Fibroblast of mammary gland (primary cell): ENCODE measurements around the gene CXCR6.

Experiments
- DNase-seq: peaks from one replicate; pipeline ENCODE4 v3.0.0-alpha.2; 2010; ENCODE audit warnings: low read depth
- H3K4me3 ChIP-seq: 2 replicates; pipeline ENCODE4 v1.5.1; 2011; ENCODE audit warnings: low read depth, mild to moderate bottlenecking, low read length, moderate library complexity; ENCODE audit not compliant: control insufficient read depth
- TF ChIP-seq, protein P1 (sequence below): conservative IDR thresholded peaks from 2 replicates; pipeline ENCODE4 v1.5.1; 2011; ENCODE audit warnings: low read depth, low read length, inconsistent platforms; ENCODE audit not compliant: control insufficient read depth, insufficient read depth

Gene CXCR6

DNA sequence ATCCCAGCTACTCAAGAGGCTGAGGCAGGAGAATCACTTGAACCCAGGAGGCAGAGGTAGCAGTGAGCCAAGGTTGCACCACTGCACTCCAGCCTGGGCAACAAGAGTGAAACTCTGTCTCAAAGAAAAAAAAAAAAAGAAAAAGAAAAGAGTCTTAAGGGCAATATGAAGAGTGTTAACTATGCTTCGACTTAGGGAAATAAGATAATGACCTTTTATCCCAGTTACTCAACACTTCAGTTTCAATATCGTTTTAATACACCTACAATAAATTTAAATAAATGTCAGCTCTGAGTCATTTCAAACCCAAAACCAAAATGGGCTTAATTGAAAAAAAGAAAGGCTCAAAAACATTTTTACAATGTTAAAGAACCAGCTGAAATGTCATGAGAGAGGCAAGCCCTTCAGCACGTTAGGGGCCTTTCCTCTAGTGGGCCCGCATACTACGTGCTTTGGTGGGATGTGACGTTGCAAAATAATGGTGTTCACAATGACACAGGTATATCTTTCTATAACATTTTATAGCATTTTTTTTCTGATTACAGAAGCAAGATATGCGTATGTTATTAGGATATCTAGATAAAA is 37.1 kb downstream of the CXCR6 start:
- no peak for DNase-seq
- TF ChIP-seq, protein P1, sequence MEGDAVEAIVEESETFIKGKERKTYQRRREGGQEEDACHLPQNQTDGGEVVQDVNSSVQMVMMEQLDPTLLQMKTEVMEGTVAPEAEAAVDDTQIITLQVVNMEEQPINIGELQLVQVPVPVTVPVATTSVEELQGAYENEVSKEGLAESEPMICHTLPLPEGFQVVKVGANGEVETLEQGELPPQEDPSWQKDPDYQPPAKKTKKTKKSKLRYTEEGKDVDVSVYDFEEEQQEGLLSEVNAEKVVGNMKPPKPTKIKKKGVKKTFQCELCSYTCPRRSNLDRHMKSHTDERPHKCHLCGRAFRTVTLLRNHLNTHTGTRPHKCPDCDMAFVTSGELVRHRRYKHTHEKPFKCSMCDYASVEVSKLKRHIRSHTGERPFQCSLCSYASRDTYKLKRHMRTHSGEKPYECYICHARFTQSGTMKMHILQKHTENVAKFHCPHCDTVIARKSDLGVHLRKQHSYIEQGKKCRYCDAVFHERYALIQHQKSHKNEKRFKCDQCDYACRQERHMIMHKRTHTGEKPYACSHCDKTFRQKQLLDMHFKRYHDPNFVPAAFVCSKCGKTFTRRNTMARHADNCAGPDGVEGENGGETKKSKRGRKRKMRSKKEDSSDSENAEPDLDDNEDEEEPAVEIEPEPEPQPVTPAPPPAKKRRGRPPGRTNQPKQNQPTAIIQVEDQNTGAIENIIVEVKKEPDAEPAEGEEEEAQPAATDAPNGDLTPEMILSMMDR = no peak
- H3K4me3 ChIP-seq = no peak overlapping the region

DNA sequence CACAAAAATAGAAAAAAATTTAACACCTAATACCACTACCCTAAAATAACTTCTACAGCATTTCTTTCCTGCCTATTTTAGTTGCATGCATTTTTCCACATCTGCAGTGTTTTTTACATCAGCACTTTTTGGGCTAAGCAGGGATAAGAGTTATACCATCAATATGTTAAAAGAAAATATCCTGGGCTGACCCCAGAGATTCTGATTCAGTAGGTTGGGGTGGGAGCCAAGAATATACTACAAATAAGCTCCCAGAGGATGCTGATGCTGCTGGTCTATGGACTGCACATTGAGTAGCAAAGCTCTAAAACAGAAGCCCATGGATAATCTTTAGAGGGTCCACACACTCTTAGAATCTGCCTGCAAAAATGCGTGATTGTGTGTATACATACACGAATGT is 37.6 kb downstream of the CXCR6 start:
- TF ChIP-seq, protein P1 = no peak
- no peak overlapping the region for H3K4me3 ChIP-seq
- peak; percentile 66 for DNase-seq

DNA sequence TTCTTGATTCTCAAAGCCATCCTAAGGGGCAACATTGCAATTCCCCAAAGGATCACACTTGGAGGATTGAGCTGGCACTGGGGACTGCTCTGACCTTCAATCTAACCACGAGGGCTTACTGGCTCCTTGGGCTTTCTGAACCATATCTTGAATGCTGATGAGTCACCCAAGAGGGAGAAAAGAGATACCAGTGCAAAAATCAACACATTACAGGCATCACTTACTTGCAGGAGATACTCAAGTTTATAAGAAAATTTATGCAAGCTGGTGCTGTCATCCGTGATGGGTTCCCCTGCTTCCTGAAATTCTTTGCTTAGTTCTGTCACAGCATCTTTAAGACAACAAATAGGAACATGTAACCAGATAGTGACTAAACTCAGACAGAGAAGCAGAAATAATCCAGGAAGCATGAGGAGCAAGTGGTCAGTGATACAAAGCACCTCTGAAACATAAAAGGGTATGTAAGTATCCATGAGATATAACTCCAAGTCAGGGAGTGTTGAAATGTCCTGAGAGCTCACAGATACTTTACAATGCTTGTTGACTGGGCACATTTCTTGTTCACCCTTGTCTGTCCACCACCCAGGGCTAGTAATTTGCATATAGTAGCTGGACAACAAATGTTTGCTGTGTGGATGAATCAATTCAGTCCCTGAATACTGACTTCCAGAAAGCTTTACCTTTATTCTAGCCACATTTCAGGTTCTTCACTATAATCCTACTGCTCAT is 38.2 kb downstream of the CXCR6 start:
- H3K4me3 ChIP-seq = no peak overlapping the region
- peak; percentile 41 for DNase-seq
- TF ChIP-seq, protein P1 = no peak

DNA sequence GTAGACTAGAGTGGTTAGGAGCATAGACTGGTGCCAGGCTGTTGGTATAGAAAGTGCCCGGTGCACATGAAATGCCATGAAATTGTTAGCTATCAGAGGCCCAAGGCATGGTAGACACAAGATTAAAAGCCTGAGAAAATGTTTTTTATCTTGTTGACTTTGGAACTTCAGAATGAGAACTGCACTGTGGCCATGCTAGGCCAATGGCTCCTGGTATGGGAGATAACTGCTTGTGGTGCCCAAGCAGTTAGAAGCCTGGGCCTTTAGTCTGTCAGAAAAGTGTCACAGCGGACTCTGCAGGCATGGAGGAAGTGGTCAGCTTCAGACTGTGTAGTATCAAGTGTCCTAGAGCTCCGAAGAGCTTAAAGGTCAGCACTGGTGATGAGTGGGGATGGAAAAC is 40.5 kb downstream of the CXCR6 start:
- H3K4me3 ChIP-seq = no peak overlapping the region
- DNase-seq = no peak
- TF ChIP-seq, protein P1 = no peak

DNA sequence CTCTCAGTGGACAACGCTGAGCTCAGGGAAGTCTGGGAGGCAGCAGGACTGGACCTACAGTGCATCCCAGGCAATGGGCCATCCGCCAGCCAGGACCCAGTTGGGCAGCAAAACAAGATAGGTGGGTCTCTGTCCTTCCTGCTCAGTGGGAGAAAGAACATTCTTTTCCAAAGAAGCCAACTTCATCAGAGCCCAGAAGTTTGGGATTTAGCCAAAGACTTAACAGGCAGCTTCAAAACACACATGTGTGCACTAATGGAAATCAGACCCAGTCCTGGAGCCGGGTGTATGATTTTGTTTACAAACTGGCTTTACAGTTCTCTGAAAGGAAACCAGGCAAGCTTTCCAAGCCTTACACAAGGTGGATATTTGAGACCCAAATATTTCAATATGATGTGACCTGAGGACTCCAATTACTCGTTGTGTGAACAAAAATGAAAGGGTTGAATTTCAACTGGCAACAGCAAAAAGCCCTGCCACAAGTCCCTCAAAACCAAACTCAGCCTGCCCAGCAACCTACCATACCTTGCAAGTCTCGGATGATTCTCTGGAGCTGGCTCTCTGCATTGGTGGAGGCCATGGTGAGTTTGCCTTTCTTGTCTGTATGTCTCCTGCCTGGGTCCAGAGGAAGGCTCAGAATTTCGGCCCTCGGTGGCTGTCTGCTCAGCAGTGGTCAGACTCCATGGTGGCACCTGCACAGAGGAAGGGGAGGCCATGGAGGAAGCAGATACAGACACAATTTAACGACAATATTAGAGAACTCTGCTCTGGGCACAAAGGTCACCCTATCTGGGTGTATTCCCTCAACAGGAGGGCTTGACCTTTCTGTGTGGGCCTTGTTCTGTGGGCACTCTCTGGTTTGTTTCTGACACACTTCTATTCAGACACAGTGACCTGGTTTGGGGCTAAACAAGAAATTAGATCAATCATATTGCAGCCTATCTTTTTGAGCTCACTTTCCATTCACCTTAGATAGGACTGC is 41.4 kb downstream of the CXCR6 start:
- DNase-seq = peak; percentile 79
- no peak overlapping the region for H3K4me3 ChIP-seq
- TF ChIP-seq, protein P1 = no peak

DNA sequence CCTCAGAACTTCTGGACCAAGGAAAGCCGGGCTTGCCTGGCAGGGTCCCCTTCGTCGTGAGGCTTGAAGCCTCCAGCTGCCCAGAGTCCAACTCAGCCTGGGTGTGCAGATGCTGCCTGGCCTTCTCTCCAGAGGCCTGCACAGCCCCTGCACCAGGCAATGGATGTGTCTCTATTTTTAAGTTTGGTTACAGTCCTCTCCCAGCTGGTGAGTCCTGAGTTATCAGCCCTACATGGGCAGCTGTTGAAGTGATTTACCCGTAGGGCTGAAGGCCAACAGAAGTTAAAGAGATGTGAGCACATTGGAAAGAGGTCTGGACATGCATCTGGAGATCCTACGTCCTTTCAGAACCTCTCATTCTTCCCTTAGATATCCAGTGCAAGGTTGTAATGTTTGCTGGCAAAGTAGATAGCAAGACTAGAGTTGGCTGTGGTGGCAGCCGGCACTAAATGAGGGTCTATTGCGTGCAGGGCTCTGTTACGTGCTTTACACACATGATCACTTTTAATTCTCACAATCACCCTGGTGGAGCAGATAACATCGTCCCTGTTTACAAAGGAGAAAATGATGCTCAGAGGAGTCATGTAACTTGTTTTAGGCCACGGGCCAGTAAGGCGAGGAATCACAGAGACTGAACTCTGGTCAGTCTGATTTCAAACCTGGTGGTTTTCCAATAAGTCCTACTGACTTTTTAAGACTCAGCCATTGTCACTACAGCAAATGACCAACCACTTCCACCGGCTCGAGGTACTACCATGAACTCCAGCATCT is 42.5 kb downstream of the CXCR6 start:
- H3K4me3 ChIP-seq = no peak overlapping the region
- TF ChIP-seq, protein P1 = no peak
- peak; percentile 42 for DNase-seq
